ENCODE measurements around the gene CYSTM1.
A peak's percentile ranks its signal among the peaks of the same experiment; 100 is the strongest.

The CYSTM1 gene

DNA sequence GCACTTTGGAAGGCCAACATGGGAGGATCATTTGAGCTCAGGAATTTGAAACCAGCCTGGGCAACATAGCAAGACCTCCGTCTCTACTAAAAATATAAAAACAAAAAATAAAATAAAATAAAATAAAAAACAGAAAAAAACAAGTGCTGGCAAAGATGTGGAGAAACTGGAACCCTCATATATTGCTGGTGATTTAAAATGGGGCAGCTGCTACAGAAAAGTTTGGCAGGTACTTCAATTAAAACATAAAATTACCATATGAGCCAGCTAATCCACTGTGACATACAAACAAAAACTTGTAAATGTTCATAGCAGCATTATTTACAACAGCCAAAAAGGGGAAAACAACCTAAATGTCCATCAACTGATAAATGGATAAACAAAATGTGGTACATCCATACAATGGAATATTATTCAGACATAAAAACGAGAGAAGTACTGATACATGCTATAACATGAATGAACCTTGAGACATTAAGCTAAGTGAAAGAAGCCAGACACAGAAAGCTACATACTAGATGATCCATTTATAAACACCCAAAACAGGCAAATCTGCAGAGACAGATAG lies 85.2 kb downstream of the CYSTM1 start:
- DNase-seq, result no peak

DNA sequence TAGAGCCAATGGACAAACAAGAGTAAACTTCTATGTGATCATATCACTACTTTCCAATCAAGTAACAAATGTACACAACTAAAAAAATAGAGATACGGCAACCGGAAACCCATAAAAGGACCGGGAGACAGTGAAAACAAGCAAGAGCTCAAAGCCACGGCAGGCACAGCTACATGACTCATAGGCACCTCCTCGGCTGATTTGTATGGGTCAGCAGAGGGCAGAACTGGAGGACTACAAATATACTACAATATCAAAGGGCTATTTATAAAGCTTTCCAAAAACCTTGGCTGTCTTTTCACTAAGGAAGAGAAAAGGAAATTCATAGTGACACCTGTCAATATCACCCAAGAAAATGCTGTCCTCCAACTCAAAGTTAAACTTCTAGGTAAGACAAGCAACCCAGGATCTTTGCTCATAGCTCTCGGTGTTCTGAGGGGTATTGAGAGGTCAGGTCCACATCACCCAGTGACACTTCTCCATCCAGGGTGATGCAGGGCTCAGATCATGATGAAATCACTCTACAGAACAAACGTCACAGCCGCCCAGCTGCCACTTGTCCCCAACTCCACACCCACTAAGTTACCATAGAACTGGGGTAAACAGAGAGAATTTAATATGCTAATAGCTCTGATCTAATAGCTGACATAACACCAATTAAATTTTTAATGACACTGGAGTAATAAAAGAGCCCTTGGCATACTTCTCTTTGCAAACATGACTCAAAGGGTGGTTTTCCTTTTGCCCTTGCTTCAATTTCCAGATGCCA lies 86.6 kb downstream of the CYSTM1 start:
- peak; percentile 85 for DNase-seq

DNA sequence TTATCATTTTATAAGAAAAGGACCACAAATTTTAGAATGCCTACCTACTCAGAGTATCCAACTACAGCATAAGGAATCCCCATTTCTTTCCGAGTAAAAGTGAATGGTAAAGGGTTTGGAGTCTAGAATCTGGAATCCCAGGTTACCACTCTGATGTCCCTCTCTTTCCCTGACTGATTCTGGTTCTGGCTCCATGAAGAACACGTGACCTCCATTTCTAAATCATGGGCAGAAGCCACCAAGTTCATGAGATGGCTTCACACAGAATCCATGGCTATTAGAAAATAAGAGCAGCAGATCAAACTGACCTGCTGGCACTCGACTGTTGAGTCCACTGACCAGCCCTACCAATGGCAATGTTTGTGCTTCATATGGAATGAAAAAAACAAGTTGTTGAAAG lies 87.2 kb downstream of the CYSTM1 start:
- no peak for DNase-seq

DNA sequence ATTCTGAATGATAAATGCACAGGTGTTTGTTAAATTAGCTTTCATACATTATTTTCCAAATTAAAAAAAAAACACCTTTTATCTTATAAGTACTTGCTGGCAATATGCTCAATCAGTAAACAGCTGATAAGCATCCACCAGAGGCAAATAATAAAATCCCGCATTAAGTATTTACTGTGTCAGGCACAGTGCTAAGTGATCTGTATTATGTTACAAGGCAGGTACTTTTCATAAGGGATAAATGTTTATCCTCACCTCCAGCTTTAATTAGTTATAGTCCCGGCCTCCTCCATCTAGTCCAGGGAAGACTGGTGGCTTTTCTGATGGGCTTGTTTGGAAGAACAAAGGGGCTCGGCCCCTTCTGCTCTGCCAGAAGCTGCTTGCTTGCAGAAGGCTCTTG lies 87.9 kb downstream of the CYSTM1 start:
- DNase-seq, result peak; percentile 70

DNA sequence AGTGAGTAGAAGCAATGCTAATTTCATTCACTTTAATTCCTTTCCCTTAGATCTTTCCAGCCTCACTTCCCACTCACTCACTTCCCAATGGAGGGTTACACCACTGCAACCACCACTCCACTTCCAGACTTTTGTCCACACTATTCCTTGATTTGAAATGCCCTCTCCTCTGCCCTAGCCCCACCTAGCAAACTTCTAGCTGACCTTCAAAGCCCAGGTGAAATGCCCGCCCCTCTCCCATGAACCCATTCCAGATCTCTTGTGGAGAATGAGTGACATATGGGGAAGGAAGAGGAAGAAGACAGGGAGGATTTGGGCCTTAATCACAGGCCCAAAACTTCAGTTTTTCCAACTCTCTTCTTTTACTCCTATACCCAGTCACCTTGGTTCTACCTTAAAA lies 90.9 kb downstream of the CYSTM1 start:
- DNase-seq, result no peak

DNA sequence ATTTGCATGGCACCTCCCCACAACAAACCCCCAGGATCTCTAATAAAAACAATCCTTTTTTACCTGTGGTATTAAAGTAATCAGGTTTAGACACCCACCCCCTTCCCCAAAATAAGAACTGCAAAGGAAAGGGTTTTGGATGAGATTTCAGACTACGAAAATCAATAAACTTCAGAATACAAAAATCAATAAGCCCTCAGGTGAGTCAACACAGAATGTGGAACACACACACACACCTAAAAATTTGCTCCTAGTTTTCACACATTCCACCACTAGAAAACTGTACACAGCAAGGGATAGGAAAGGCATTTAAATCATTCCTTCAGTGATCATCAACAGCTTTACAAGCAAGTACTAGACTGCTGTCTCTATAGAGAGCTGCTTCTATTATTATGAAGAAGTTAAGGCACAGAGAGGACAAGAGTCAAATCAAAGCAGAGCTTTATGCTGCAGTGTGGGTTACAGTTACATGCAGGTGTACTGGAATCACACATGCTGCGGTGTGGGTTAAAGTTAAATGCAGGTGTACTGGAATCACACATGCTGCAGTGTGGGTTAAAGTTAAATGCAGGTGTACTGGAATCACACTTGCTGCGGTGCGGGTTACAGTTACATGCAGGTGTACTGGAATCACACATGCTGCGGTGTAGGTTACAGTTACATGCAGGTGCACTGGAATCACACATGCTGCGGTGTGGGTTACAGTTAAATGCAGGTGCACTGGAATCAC lies 91.6 kb downstream of the CYSTM1 start:
- no peak for DNase-seq

DNA sequence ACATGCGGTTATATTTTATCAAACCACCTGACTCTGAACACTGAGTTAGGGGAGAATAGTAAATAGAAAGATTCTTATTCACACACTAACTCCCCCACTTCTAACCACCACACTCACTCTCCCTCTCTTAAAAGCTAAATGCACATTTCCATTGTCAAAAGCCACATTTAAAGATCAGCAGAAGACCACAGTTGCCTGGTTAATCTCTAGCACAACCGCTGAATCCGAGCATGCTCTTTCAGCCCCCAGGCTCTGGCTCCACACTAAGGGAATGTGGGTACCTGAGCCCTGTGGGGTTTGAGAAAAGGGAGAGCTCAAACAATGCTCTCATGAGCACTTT lies 92.2 kb downstream of the CYSTM1 start:
- no peak for DNase-seq

DNA sequence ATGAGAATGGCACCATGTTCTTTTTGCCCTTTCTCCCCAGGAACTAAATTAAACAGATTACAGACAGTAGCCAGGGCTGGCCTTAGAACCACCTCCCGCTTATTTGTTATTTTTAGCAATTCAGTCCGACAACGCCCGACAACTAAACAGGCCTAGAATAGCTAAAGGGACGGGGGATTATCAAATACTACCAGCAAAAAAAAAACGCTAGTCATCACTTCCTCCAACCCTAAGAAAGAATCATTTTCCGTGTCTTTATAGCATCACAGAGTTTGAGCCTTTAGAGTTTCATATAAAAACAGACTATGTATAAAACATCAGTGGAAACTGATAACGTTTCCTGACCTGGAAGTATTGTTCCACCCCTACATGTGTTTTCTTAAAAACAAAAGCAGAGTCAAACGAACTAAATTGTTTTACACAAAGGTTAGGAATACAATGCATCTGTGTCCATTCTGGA lies 92.6 kb downstream of the CYSTM1 start:
- DNase-seq, result no peak

DNA sequence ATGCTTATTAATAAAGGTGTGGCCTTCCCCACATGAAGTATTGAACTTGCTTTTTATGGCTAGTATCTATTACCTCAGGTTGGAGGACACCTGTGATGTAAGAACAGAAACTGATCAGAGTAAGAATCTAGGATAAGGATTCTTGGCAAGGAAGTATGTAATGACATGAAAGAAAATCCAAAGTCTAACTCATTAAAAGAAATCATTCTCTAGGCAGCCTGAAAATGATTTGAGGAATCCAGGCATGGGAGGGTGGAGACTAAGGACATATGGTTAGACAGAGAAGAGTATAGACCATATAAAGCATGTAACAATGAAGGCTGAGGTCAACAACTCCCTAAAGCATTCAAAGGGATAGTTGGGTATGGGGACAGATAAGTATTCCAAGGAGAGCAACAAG lies 95.0 kb downstream of the CYSTM1 start:
- no peak for DNase-seq

DNA sequence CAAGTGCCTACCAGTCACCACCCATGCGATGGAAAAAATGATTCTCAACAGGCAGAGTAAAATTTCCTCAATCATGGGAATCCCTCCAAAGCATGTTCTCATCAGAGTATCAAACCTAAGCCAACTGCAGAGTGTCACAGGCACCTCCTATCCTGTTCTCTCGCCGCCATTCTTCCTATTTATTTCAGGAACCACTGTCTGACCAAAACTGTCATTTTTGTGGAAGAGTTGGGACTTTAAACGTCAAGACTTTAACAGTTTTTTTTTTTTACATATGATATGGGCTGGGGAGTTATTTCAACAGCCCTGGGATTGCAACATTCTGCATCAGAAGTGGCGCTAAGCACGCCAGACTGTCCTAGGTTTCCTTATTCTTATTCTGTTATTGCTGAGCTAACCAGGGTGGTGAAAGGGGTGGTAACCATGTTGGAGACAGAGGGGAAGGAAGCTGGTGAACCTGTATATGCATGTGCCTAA lies 98.5 kb downstream of the CYSTM1 start:
- DNase-seq, result no peak

DNA sequence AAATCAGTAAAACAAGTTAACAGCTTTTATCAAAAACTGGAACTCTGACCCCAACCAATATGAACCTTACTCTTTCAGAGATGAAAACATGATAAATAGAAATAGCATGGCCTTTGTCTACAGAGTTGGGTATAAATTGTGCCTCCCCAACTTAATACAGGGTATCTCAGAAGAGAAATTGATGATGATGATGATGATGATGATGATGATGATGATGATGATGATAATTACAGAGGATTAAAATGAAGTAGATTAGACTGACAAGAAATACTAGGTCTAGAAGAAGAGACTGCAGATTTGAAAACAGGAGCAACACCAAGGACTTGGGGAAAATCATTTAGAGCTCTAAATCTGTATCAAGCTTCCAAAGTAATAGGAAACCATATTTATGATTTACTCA lies 100.8 kb downstream of the CYSTM1 start:
- DNase-seq, result no peak

DNA sequence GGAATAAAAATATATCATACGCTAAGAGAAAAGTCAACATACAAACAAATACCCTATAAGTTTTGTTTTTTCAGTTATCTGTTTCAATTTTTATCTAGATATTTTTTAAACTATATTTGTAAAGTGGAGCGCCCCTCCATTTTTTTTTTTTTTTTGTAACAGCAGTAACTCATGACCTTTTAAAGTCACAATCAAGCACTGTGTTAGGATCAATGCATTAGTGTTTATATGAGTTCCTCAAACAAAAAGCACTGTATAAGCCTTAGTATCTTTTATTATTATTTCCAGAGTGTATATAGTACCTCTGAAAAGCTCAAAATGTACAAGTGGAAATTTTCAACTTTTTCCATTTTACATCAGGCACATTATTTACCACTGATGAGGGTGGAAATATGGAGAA lies 107.3 kb downstream of the CYSTM1 start:
- DNase-seq, result no peak

DNA sequence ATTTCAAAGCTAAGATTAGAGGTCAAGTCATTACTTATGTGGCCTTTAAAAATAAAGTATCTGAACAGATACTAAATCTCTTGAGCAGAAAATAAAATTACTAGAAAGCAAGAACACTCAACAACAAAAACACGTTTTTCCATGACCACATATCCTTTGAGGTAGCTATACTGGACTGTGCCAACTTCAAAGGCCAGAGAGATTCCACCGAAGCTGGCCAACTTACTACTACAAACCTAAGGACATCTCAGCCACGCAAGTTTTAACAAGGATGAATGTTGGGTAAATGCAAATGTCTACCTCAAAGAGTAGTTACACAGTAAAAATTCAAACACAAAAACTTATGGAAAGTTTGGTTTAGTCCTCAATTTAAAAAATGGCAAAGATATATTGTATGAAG lies 109.0 kb downstream of the CYSTM1 start:
- DNase-seq, result no peak

DNA sequence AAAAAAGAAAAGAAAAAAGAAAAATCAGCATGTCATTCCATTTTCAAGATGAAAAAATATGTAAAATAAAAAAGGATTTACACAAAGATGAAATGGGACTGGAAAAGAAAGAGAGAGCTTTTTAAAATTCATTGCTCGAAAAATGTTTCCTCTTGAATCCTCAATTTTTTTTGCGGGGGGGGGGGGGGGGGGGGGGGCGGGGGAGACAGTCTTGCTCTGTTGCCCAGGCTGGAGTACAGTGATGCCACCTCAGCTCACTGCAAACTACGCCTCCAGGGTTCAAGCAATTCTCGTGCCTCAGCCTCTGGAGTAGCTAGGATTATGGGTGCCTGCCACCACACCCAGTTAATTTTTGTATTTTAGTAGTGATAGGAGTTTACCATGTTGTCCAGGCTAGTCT lies 111.4 kb downstream of the CYSTM1 start:
- DNase-seq, result no peak

DNA sequence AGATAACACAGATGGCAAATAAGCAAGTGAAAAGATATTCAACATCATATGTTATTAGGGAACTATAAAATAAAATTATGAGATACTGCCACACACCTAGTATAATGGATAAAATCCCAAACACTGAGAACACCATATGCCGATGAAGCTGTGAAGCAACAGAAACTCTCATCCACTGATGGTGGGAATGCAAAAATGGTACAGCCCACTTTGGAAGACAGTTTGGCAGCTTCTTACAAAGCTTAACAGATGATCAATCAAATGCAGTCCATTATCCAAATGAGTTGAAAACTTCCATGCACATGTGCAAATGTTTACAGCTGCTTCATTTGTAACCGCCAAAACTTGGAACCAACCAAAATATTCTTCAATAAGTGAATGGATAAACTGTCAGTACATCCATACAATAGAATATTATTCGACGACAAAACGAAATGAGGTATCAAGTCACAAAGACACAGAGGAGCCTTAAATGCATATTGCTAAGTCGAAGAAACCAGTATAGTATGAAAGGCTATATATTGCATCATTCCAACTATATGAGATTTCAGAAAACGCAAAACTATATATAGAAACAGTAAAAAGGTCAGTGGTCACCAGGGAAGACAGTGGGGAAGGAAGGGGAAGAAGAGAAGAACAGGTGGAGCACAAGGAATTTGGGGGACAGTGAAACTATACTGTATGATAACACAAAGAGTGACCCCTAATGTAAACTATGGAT lies 113.0 kb downstream of the CYSTM1 start:
- no peak for DNase-seq

DNA sequence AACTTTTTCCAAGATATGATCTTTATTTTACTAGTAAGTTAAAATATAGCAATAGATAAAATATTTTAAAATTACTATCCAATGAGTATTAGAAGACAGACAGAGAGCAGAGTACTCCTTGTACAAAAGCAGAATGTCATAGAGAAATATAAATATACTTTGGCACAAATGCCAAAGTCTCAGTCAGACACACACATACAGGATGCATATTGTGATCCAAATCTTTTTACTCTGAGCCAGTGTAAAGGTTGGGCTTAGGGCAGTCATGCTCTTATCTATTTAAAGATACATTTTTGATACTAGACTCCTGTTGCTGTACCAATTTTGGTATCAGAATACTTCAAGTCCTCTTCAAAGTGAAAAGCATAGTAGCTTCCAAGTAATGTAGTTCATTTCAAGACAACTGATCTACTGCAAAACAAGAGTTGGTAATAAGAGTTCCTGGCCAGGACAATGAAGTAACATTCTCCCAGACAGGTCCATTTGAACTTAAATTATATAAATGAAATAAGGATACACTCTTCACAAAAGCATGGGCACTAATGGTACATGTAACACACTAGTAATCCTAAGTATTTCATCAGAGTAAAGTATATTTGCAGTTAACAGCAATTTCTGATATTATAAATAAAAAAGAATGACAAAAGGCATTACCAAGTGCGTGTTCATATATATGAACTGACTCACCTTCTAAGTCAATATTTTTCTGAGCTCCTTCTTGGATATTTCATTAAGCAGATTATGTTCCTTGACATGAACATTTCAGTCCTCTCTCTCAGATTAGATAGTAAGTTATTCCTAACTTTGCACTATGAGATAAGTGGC lies 117.4 kb downstream of the CYSTM1 start:
- no peak for DNase-seq

Data from NCI-H2029 treated with DMSO at 0.1 percent for 48 hours (cell line).